HUES48 (cell line): Measurements from ENCODE around the gene PDE9A.
"Not testable (repeated sequence)": the region's sequence is repeated elsewhere in the genome, so short reads cannot be mapped to it uniquely, and the experiment has no call there.

Experiments
- H3K27ac ChIP-seq: one replicate; pipeline ENCODE4 v1.7.0; 2013; ENCODE audit warnings: low read depth, low read length, inconsistent platforms
- H3K27me3 ChIP-seq: 2 replicates; pipeline ENCODE4 v1.6.1; 2013; ENCODE audit warnings: mild to moderate bottlenecking, low read length; ENCODE audit not compliant: control insufficient read depth, insufficient read depth
- H3K36me3 ChIP-seq: 2 replicates; pipeline ENCODE4 v1.6.1; 2013; ENCODE audit warnings: low read length; ENCODE audit not compliant: control insufficient read depth, insufficient read depth
- H3K4me1 ChIP-seq: 2 replicates; pipeline ENCODE4 v1.6.1; 2013; ENCODE audit warnings: mild to moderate bottlenecking, low read length; ENCODE audit not compliant: control insufficient read depth, insufficient read depth
- H3K4me3 ChIP-seq: 2 replicates; pipeline ENCODE4 v1.5.1; 2013; ENCODE audit warnings: mild to moderate bottlenecking, low read depth, low read length
- H3K9ac ChIP-seq: 2 replicates; pipeline ENCODE4 v1.6.1; 2013; ENCODE audit warnings: mild to moderate bottlenecking, low read depth, low read length, moderate library complexity
- H3K9me3 ChIP-seq: 2 replicates; pipeline ENCODE4 v1.6.1; 2013; ENCODE audit warnings: low read length; ENCODE audit not compliant: control insufficient read depth, insufficient read depth

Gene PDE9A

GRCh38 chr21:42801616-42802015 is 148.2 kb downstream of the PDE9A start:
- not testable (repeated sequence) for H3K4me3 ChIP-seq, H3K27me3 ChIP-seq, H3K27ac ChIP-seq, H3K36me3 ChIP-seq, H3K9me3 ChIP-seq, H3K9ac ChIP-seq
- H3K4me1 ChIP-seq: peaks cover 19% of the 10 kb centered on the region

GRCh38 chr21:42806509-42807140 is 153.2 kb downstream of the PDE9A start:
- H3K9me3 ChIP-seq: no peaks in the 10 kb centered on the region
- H3K27ac ChIP-seq: peak overlapping the region; percentile 93
- no peak overlapping the region for H3K9ac ChIP-seq
- H3K27me3 ChIP-seq: no peaks in the 10 kb centered on the region; the same call in 1 of the 2 replicates
- peaks cover 27% of the 10 kb centered on the region for H3K4me1 ChIP-seq
- no peaks in the 10 kb centered on the region for H3K36me3 ChIP-seq
- no peak overlapping the region for H3K4me3 ChIP-seq

- Histone ChIP-seq H3K4me1 (peaks cover 27% of the 10 kb centered on the region), H3K27ac (peak overlapping the region; percentile 93)
- not testable (repeated sequence) for H3K9me3 ChIP-seq, H3K27me3 ChIP-seq, H3K4me3 ChIP-seq, H3K9ac ChIP-seq, H3K36me3 ChIP-seq
Measured at GRCh38 chr21:42807293-42807895, 154.0 kb downstream of the PDE9A start.

GRCh38 chr21:42807938-42808613 is 154.7 kb downstream of the PDE9A start:
- H3K27me3 ChIP-seq: no peaks in the 10 kb centered on the region; the same call in 1 of the 2 replicates
- peaks cover 27% of the 10 kb centered on the region for H3K4me1 ChIP-seq
- H3K4me3 ChIP-seq: no peak overlapping the region
- peak overlapping the region; percentile 66 for H3K27ac ChIP-seq
- no peaks in the 10 kb centered on the region for H3K36me3 ChIP-seq
- H3K9ac ChIP-seq: no peak overlapping the region
- H3K9me3 ChIP-seq: no peaks in the 10 kb centered on the region

- no peaks in the 10 kb centered on the region for H3K27me3 ChIP-seq
Measured at GRCh38 chr21:42809171-42809570, 155.8 kb downstream of the PDE9A start.

DNA sequence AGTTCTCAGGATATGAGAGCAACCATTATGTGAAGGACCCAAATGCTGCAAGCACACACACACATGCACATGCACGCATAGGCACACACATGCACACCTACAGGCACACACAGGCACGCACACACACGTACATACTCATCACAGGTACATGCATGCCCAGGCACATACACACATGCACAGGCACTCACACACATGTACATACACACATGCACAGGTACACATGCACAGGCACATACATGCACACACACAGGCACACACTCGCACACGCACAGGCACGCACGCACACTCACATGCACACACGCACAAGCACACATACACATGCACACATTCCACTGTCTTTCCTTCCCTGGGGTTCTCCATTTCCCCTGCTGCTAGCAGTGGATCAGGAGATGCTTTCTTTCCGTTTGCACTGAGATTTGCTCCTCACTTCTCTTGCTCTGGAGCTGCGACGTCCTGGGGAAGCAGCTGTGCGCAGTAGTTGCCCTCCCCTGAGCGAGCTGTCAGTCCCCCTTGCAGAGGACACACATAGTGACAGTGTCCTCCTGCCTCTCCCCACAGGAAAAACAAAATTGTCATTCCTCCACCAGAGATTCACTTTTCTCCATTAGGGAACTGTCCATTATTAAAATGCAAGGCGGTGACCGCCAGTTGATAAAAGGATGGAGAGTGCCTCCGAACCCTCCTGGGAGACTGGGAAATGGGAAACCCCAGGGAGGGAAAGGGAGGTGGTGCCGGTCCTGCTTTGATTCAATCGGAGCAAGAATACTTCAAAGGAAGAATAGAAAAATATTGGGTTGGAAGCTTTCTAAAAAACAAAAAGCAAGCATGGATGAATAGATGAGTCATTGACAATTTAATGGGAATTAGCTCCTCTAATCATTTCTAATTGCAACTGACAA is 156.4 kb downstream of the PDE9A start:
- Histone ChIP-seq H3K9me3 (peaks cover 9% of the 10 kb centered on the region), H3K27ac (no peak overlapping the region), H3K36me3 (no peaks in the 10 kb centered on the region), H3K27me3 (no peaks in the 10 kb centered on the region), H3K4me3 (no peak overlapping the region), H3K9ac (no peak overlapping the region), H3K4me1 (peaks cover 27% of the 10 kb centered on the region)

More at GRCh38 chr21:42809171-42809570, 155.8 kb downstream of the PDE9A start:
- H3K4me1 ChIP-seq: peaks cover 27% of the 10 kb centered on the region
- no peak overlapping the region for H3K4me3 ChIP-seq
- peaks cover 3% of the 10 kb centered on the region for H3K9me3 ChIP-seq
- no peak overlapping the region for H3K27ac ChIP-seq
- H3K36me3 ChIP-seq: no peaks in the 10 kb centered on the region
- no peak overlapping the region for H3K9ac ChIP-seq

- no peak overlapping the region for H3K9ac ChIP-seq
- H3K4me1 ChIP-seq: peaks cover 14% of the 10 kb centered on the region
- H3K9me3 ChIP-seq: peaks cover 25% of the 10 kb centered on the region
- no peak overlapping the region for H3K4me3 ChIP-seq
- no peaks in the 10 kb centered on the region for H3K27me3 ChIP-seq
- no peak overlapping the region for H3K27ac ChIP-seq
- H3K36me3 ChIP-seq: no peaks in the 10 kb centered on the region
Measured at GRCh38 chr21:42811960-42812359, 158.5 kb downstream of the PDE9A start.

- not testable (repeated sequence) for H3K27ac ChIP-seq, H3K4me3 ChIP-seq, H3K27me3 ChIP-seq, H3K36me3 ChIP-seq, H3K9ac ChIP-seq
- H3K4me1 ChIP-seq: peaks cover 11% of the 10 kb centered on the region
- H3K9me3 ChIP-seq: peaks cover 25% of the 10 kb centered on the region
Measured at GRCh38 chr21:42812528-42813241, 159.3 kb downstream of the PDE9A start.

DNA sequence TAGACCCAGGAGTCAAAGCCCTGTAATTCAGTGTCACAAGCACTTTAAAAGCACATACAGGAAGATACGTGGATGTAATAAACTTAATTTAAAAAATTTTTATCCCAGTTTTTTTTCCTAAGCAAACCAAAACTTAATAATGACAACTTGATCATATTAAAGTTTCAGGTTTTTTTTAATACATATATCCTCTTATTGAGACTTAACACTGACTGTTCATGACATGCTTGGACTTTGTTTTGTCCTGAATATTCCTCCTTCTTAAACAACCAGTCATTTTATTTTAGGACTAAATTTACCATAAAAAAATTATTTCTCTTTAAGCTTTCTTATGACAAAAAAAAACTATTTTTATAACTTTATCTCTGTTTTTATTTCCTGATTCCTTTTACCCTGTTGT is 161.8 kb downstream of the PDE9A start:
- Histone ChIP-seq H3K27ac (no peak overlapping the region), H3K4me3 (no peak overlapping the region), H3K27me3 (no peaks in the 10 kb centered on the region), H3K9ac (no peak overlapping the region), H3K36me3 (no peaks in the 10 kb centered on the region), H3K9me3 (peaks cover 25% of the 10 kb centered on the region), H3K4me1 (no peaks in the 10 kb centered on the region)

- H3K9me3 ChIP-seq: peaks cover 25% of the 10 kb centered on the region
- H3K4me3 ChIP-seq: no peak overlapping the region
- no peaks in the 10 kb centered on the region for H3K36me3 ChIP-seq
- H3K4me1 ChIP-seq: no peaks in the 10 kb centered on the region; the same call in 1 of the 2 replicates
- H3K27me3 ChIP-seq: no peaks in the 10 kb centered on the region; the same call in 1 of the 2 replicates
- no peak overlapping the region for H3K9ac ChIP-seq
- no peak overlapping the region for H3K27ac ChIP-seq
Measured at GRCh38 chr21:42818328-42818749, 164.9 kb downstream of the PDE9A start.
